GM12865 (cell line): Measurements from ENCODE around the gene ACAP2.

ENCODE experiments used
- DNase-seq: peaks from one replicate; pipeline ENCODE4 v3.0.0; 2010; ENCODE audit warnings: low read depth
- H3K4me3 ChIP-seq: 2 replicates; pipeline ENCODE4 v1.5.1; 2011; ENCODE audit warnings: mild to moderate bottlenecking, low read depth, low read length, control low read depth
- TF ChIP-seq, protein P1 (sequence below): IDR thresholded peaks from 2 replicates; pipeline ENCODE4 v1.5.1; 2011; ENCODE audit warnings: low read length, control low read depth, low read depth, inconsistent platforms; ENCODE audit not compliant: insufficient read depth; ENCODE audit errors: missing control alignments

ACAP2 gene

DNA sequence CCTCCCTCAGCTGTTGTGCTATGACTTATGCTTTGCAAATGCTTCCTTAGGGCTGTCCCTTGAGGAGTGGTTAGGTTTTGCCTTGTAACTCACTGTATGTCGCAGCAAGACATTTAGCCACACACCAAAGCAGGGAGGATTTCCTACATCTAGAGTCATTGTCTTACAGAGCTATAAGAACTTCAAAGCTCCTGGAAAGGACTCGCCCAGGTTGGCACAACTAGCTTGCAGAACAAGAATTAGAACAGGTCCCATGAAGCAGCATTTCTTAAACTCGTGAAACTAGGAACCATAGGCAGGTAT lies 19.4 kb upstream of the ACAP2 start:
- H3K4me3 ChIP-seq = no peak overlapping the region
- TF ChIP-seq, protein P1, sequence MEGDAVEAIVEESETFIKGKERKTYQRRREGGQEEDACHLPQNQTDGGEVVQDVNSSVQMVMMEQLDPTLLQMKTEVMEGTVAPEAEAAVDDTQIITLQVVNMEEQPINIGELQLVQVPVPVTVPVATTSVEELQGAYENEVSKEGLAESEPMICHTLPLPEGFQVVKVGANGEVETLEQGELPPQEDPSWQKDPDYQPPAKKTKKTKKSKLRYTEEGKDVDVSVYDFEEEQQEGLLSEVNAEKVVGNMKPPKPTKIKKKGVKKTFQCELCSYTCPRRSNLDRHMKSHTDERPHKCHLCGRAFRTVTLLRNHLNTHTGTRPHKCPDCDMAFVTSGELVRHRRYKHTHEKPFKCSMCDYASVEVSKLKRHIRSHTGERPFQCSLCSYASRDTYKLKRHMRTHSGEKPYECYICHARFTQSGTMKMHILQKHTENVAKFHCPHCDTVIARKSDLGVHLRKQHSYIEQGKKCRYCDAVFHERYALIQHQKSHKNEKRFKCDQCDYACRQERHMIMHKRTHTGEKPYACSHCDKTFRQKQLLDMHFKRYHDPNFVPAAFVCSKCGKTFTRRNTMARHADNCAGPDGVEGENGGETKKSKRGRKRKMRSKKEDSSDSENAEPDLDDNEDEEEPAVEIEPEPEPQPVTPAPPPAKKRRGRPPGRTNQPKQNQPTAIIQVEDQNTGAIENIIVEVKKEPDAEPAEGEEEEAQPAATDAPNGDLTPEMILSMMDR = no peak
- DNase-seq = no peak

DNA sequence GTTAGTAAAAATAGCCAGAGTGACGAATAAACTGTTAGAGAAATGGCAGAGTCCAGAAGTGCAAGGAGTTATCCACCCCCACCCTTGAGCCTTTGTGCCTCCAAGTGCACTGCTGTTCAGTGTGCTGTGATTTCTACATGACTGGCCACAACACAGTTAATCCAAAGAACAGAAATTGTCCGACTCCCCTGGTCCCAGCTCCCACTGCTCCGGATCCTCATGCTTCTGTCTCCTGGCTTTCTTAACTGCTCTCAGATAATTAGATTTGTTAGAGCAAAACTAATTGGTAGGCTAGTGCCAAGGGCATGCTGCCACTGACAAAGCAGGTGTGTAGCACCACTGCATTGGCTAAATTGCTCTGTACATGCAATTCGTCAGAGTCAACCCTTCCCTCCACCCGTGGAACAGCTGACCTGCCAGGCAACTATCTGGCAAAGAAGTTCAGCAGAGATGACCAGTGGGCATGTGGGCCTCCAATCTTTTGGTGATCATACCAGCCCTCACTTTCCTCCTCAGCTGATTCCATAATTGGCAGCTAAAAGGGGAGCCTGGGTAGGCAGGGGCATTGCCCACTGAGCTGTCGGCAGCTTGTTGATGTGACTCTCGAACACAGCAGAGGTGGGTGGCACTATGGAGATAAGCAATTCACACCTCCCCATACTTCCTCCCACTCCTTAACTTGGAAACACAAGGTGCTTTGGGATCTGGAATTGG lies 18.9 kb upstream of the ACAP2 start:
- H3K4me3 ChIP-seq = no peak overlapping the region
- TF ChIP-seq, protein P1 = no peak
- DNase-seq = no peak

DNA sequence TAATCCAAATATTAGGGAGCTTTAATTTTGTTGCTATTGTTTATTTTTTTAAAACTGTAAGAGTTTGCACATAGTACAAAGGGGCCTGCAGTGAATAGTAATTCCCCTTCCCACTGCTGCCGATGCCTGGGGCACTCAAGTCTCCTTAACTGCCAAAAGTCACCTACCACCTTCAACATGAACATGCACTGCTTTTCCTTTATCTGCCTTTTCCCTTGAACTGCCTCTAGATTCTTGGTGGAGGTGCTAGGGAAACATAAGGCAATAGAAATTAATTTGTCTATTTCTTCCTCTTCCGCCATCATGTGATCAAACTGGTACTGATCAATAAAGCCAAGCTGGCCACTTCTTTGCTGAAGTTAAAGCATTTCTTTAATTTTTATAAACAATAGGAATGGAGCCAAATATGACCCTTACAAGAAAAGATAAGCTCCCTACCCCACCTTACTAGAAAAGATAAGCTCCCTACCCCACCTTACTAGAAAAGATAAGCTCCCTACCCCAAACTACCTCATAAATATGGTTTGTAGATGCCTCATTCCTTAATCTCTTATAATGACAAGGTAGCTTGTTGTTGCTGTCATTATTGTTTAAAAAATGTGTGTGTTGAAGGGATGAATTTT lies 17.4 kb upstream of the ACAP2 start:
- no peak for DNase-seq
- no peak overlapping the region for H3K4me3 ChIP-seq
- TF ChIP-seq, protein P1 = no peak

DNA sequence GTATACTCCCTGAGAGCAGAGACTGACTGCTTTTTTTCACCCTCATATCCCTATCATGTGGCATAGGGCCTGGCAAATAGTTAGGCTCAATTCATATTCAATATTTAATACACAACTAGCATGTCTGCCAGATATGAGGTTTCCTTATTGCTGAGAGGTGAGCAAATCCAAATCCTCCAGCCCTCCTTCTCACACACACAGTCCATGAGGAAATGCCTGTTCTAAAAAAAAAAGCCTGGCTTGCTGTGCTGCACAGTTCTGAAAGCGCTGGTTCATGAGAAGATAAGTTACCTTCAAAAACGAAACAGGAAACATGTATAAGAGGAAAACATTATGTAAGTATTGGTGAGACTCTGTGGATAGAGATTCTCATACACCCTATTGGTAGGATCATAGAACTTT lies 15.5 kb upstream of the ACAP2 start:
- no peak overlapping the region for H3K4me3 ChIP-seq
- peak; percentile 59 for DNase-seq
- TF ChIP-seq, protein P1 = no peak

DNA sequence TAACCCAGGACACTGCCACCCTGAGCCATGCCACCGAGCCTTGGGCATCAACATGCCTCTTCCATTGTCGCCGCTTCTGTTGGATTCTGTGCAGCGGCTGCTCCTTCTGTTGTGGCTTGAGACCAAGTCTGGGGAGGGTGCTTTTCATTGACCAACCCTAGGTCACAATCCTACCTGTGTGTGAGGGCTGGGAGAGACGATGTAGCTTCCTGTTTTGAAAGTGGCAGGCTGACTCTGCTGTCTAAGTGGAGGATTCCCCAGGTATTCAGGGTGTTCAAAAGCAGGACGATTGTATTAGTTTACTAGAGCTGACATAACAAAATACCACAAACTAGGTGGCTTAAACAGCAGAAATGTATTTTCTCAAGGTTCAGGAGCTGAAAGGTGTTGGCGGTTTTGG lies 13.0 kb upstream of the ACAP2 start:
- TF ChIP-seq, protein P1 = no peak
- DNase-seq = no peak
- H3K4me3 ChIP-seq = no peak overlapping the region

DNA sequence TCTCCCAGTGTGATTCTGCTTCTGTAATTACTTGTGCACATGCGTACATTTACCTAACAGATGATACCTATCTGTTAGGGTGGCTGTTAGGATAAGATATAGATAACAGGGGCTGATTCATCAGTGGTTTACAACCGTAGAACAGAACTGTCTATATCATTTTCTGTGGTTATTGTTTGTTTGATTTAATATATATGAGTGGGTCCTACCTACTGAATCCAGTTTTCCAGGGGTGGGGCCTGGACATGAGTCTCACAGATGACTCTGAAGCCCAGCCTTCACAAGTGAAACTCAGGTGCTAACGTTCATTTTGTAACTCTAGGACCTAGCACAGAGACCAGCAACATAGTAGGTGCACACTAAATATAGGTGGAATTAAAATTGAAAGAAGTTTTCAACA lies 10.4 kb upstream of the ACAP2 start:
- TF ChIP-seq, protein P1 = no peak
- no peak for DNase-seq
- no peak overlapping the region for H3K4me3 ChIP-seq
